ENCODE results near the gene ZCRB1.

DNA sequence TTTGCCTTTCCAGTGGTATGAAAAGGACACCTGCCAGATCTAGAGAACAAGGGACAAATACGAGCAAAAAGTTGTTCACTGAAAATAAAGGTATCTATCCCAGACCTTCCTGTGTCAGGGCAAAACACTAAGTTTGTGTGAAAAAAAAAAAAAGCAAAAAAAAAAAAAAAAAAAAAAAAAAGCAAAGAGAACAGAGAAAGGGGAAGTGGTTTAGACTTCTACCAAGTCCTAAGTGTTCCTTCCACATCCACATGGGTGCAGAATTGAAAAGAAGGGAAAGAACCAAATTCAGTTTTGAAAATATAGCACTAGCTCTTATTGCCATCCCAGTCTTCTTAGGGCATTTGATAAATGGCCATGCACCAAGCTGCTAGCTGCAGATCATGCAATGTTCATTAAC, 41.7 kb downstream of the ZCRB1 start:
- TF ChIP-seq, protein P1, sequence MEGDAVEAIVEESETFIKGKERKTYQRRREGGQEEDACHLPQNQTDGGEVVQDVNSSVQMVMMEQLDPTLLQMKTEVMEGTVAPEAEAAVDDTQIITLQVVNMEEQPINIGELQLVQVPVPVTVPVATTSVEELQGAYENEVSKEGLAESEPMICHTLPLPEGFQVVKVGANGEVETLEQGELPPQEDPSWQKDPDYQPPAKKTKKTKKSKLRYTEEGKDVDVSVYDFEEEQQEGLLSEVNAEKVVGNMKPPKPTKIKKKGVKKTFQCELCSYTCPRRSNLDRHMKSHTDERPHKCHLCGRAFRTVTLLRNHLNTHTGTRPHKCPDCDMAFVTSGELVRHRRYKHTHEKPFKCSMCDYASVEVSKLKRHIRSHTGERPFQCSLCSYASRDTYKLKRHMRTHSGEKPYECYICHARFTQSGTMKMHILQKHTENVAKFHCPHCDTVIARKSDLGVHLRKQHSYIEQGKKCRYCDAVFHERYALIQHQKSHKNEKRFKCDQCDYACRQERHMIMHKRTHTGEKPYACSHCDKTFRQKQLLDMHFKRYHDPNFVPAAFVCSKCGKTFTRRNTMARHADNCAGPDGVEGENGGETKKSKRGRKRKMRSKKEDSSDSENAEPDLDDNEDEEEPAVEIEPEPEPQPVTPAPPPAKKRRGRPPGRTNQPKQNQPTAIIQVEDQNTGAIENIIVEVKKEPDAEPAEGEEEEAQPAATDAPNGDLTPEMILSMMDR (IDR thresholded peaks at IDR 0.05) = no peak
- no peak for TF ChIP-seq POLR2AphosphoS5 (IDR thresholded peaks at IDR 0.05)
